Measurements from ENCODE around the gene KCTD4.
"Not testable (repeated sequence)": the region's sequence is repeated elsewhere in the genome, so short reads cannot be mapped to it uniquely, and the experiment has no call there.

DNA sequence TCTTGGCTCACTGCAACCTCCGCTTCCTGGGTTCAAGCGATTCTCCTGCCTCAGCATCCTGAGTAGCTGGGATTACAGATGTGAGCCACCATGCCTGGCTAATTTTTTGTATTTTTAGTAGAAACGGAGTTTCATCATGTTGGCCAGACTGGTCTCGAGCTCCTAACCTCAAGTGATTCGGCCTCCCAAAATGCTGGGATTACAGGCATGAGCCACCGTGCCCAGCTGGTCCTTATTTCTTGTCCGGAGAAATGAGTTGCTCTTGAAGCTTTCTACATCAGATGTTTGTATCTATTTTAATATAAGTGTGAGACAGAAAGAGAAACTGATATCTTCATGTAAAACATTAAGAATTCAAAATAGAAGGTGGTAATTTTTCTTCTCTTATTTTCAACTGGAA lies 43.9 kb upstream of the KCTD4 start:
- not testable (repeated sequence) for TF ChIP-seq POLR2AphosphoS5 (IDR thresholded peaks at IDR 0.05); EZH2 (IDR thresholded peaks at IDR 0.05; ENCODE audit: borderline replicate concordance, insufficient read depth, low read length, poor library complexity, severe bottlenecking); EP300 (conservative IDR thresholded peaks at IDR 0.05; ENCODE audit: poor library complexity, severe bottlenecking); RAD21 (conservative IDR thresholded peaks at IDR 0.05)
- TF ChIP-seq, protein P1, sequence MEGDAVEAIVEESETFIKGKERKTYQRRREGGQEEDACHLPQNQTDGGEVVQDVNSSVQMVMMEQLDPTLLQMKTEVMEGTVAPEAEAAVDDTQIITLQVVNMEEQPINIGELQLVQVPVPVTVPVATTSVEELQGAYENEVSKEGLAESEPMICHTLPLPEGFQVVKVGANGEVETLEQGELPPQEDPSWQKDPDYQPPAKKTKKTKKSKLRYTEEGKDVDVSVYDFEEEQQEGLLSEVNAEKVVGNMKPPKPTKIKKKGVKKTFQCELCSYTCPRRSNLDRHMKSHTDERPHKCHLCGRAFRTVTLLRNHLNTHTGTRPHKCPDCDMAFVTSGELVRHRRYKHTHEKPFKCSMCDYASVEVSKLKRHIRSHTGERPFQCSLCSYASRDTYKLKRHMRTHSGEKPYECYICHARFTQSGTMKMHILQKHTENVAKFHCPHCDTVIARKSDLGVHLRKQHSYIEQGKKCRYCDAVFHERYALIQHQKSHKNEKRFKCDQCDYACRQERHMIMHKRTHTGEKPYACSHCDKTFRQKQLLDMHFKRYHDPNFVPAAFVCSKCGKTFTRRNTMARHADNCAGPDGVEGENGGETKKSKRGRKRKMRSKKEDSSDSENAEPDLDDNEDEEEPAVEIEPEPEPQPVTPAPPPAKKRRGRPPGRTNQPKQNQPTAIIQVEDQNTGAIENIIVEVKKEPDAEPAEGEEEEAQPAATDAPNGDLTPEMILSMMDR (IDR thresholded peaks at IDR 0.05; ENCODE audit: poor library complexity, severe bottlenecking): not testable (repeated sequence)
